Stimulated activated CD8-positive, alpha-beta memory T cell treated with anti-CD3 and anti-CD28 coated beads, Interleukin-12 subunit alpha, Interleukin-12 subunit beta, amount 100 ng/mL, for 4 hours (primary cell): ENCODE results near the gene GPRIN3.

Source experiments
- DNase-seq: peaks from one replicate; pipeline ENCODE4 v3.0.0-alpha.2; 2020; ENCODE audit warnings: low read depth

GPRIN3 gene

GRCh38 chr4:89307446-89308160 lies at the start of gene GPRIN3:
GPRIN3 (minus strand) TSS chr4:89307800; CDS start chr4:89250110, 57,690 bp downstream.
- DNase-seq, result peak; percentile 58

GRCh38 chr4:89357340-89357739 lies 49.7 kb upstream of the GPRIN3 start:
- no peak for DNase-seq

- DNase-seq, result no peak
Measured at GRCh38 chr4:89356086-89356485, 48.5 kb upstream of the GPRIN3 start.

- DNase-seq, result no peak
Measured at GRCh38 chr4:89353514-89353913, 45.9 kb upstream of the GPRIN3 start.

- DNase-seq, result no peak
Measured at GRCh38 chr4:89352541-89352940, 44.9 kb upstream of the GPRIN3 start.

- no peak for DNase-seq
Measured at GRCh38 chr4:89351201-89351600, 43.6 kb upstream of the GPRIN3 start.

- DNase-seq, result no peak
Measured at GRCh38 chr4:89347363-89348025, 39.9 kb upstream of the GPRIN3 start.

- DNase-seq, result no peak
Measured at GRCh38 chr4:89344571-89344970, 37.0 kb upstream of the GPRIN3 start.

- DNase-seq, result no peak
Measured at GRCh38 chr4:89338206-89338605, 30.6 kb upstream of the GPRIN3 start.

GRCh38 chr4:89337681-89338080 lies 30.1 kb upstream of the GPRIN3 start:
- no peak for DNase-seq

GRCh38 chr4:89336818-89337420 lies 29.3 kb upstream of the GPRIN3 start:
- DNase-seq, result no peak

- DNase-seq, result no peak
Measured at GRCh38 chr4:89334830-89335229, 27.2 kb upstream of the GPRIN3 start.

GRCh38 chr4:89334311-89334710 lies 26.7 kb upstream of the GPRIN3 start:
- DNase-seq, result no peak

GRCh38 chr4:89331686-89332544 lies 24.3 kb upstream of the GPRIN3 start:
- no peak for DNase-seq

- no peak for DNase-seq
Measured at GRCh38 chr4:89331197-89331596, 23.6 kb upstream of the GPRIN3 start.

GRCh38 chr4:89329280-89329679 lies 21.7 kb upstream of the GPRIN3 start:
- DNase-seq, result no peak

- DNase-seq, result no peak
Measured at GRCh38 chr4:89324671-89325070, 17.1 kb upstream of the GPRIN3 start.

GRCh38 chr4:89322671-89323070 lies 15.1 kb upstream of the GPRIN3 start:
- DNase-seq, result no peak

GRCh38 chr4:89319756-89320155 lies 12.2 kb upstream of the GPRIN3 start:
- DNase-seq, result no peak

GRCh38 chr4:89316931-89317366 lies 9.3 kb upstream of the GPRIN3 start:
- no peak for DNase-seq

GRCh38 chr4:89316211-89316610 lies 8.6 kb upstream of the GPRIN3 start:
- DNase-seq, result no peak

GRCh38 chr4:89314291-89314690 lies 6.7 kb upstream of the GPRIN3 start:
- no peak for DNase-seq
